Right lobe of liver (tissue), 6 donors: Measurements from ENCODE around the gene USP53. TPM values are rescaled to one million over a fixed set of nuclear protein-coding genes. Genes with fewer than 3 reads are reported as not detected.
A peak's percentile ranks its signal among the peaks of the same experiment; 100 is the strongest.

Source experiments
- ATAC-seq, 4 donors: fragments of 200-7000 bp; cut with Tn5 transposase; one replicate each; pipeline ENCODE4 v1.9.1; 2020; ENCODE audit warnings: mild to moderate bottlenecking in 4 of 4, moderate library complexity in 4 of 4
- DNase-seq, 3 donors: peaks; one replicate each; pipeline ENCODE4 v3.0.0-alpha.2; 2020
- H3K27ac ChIP-seq, 3 donors: fragments of 200-600 bp; one replicate each; pipeline ENCODE4 v1.8.0; 2022
- H3K27me3 ChIP-seq, 2 donors: fragments of 200-600 bp; one replicate each; pipeline ENCODE4 v1.8.0; 2022
- H3K36me3 ChIP-seq, 4 donors: fragments of 200-600 bp; sonication (generic) in 1 of 4; one replicate each; pipeline versions ENCODE4 v1.5.1 to v1.8.0; 2017 to 2022; ENCODE audit warnings: control low read depth in 1 of 4
- H3K4me1 ChIP-seq, 4 donors: fragments of 200-600 bp; sonication (generic) in 1 of 4; one replicate each; pipeline versions ENCODE4 v1.5.1 to v1.8.0; 2017 to 2022; ENCODE audit warnings: control low read depth in 1 of 4
- H3K4me3 ChIP-seq, 3 donors: fragments of 200-600 bp; one replicate each; pipeline ENCODE4 v1.8.0; 2022
- H3K9me3 ChIP-seq, 4 donors: fragments of 200-600 bp; sonication (generic) in 1 of 4; one replicate each; pipeline versions ENCODE4 v1.5.1 to v1.8.0; 2017 to 2022; ENCODE audit warnings: control low read depth in 1 of 4
- POLR2A ChIP-seq: fragments of 450-650 bp; IDR thresholded peaks from one replicate; pipeline ENCODE4 v1.6.1; 2017; ENCODE audit warnings: antibody characterized with exemption, mild to moderate bottlenecking
- WGBS: methylation state at CpG from one replicate; pipeline ENCODE4 v1.1.6; 2018; ENCODE audit warnings: low coverage, low lambda C conversion rate; ENCODE audit not compliant: insufficient coverage; ENCODE audit errors: missing lambda C conversion rate; 5-methylcytosine and 5-hydroxymethylcytosine counted together
- intact Hi-C, 2 donors: fragments of 100-400 bp; cut with DNase I; formaldehyde crosslinking; loops; one replicate each; pipeline versions ENCODE4 v1.11.2 to v1.14.1; 2022
- total RNA-seq, 6 experiments: library from RNA; depleted of rRNA in 2 of 6; stranded (reverse); fragments of >200 nt in 2 of 6; fragmentation: NEBNext Ultra II Directional in 3 of 6; extraction: Animal tissue kit (Norgen Biotek cat#: 25700) in 3 of 6; gene quantifications; one replicate each; pipeline versions ENCODE4 v1.1.0 to v1.2.4, GENCODE V29; 2016 to 2023
- TF ChIP-seq, protein P1 (sequence below), 4 donors: fragments of 200-600 bp in 3 of 4; fragments of 450-650 bp in 1 of 4; IDR thresholded peaks; one replicate each; pipeline versions ENCODE4 v1.5.1 to v1.8.0; 2016 to 2022; ENCODE audit warnings: antibody characterized with exemption in 4 of 4, mild to moderate bottlenecking in 2 of 4
- donor health status: DM: no; HTN: yes; CAD: no.
- donor health status: DM: no; HTN: no; CAD: no.
- donor health status: DM: no; HTN: no; CAD: no.
- donor health status: DM: no; HTN: yes; CAD: no.
- donor health status: DM: no; HTN: yes; CAD: no.

USP53 gene
- total RNA-seq, 6 experiments from 2014 or later = 6.4 to 12.5 (median 8.9) TPM

DNA sequence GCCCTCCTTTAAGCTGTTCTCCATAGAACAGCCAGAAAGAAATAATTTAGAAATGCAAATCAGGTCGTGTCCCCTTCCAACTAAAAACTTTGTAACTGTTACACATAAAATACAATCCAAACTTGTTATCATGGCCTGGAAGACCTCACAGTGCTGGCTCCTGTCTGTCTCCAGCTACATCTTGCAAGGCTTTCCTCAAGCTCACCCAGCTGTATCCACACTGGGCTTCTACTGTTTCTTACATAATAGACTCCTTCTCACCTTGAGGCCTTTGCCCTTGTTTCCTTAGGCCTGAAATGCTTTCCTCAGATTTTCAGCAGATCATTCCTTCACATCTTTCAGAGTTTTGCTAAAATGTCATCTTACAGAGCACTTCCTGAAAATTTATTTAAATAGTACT is 33.5 kb upstream of the USP53 start:
- no peaks in the 10 kb centered on the region for H3K36me3 ChIP-seq
- no peaks in the 10 kb centered on the region for H3K9me3 ChIP-seq
- H3K4me1 ChIP-seq = no peaks in the 10 kb centered on the region
- H3K4me3 ChIP-seq = no peak overlapping the region
- WGBS = 53% methylated on average over 1 of the region's 1 CpG
- no peak overlapping the region for H3K27ac ChIP-seq
- no peak for ATAC-seq
- intact Hi-C loops = no loop called here
- DNase-seq = no peak
- no peaks in the 10 kb centered on the region for H3K27me3 ChIP-seq
- TF ChIP-seq POLR2A = no peak
- TF ChIP-seq, protein P1, sequence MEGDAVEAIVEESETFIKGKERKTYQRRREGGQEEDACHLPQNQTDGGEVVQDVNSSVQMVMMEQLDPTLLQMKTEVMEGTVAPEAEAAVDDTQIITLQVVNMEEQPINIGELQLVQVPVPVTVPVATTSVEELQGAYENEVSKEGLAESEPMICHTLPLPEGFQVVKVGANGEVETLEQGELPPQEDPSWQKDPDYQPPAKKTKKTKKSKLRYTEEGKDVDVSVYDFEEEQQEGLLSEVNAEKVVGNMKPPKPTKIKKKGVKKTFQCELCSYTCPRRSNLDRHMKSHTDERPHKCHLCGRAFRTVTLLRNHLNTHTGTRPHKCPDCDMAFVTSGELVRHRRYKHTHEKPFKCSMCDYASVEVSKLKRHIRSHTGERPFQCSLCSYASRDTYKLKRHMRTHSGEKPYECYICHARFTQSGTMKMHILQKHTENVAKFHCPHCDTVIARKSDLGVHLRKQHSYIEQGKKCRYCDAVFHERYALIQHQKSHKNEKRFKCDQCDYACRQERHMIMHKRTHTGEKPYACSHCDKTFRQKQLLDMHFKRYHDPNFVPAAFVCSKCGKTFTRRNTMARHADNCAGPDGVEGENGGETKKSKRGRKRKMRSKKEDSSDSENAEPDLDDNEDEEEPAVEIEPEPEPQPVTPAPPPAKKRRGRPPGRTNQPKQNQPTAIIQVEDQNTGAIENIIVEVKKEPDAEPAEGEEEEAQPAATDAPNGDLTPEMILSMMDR (IDR thresholded peaks at IDR 0.05) = no peak

DNA sequence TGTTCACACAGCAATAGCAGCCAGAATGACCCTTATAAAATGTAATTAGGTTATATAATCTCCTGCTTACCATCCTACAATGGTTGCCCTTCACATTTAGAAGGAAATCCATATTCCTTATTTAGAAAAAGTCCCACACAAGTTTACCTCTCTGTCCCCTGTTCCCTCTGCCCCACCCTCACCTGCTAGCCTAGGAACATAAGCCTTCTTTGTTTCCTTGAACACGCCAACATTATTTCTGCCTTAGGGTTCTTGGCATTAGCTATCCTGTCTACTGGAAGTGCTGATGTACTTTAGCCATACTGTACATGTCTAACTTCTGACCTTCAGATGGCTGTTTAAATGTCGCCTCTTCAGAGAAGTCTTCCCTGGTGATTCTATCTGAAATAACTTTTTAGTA is 28.4 kb upstream of the USP53 start:
- Histone ChIP-seq H3K27me3 (no peaks in the 10 kb centered on the region), H3K4me3 (no peak overlapping the region), H3K4me1 (no peaks in the 10 kb centered on the region), H3K27ac (no peak overlapping the region), H3K36me3 (no peaks in the 10 kb centered on the region), H3K9me3 (no peaks in the 10 kb centered on the region)
- WGBS = 93% methylated on average over 2 of the region's 2 CpGs
- DNase-seq (no peak), ATAC-seq (no peak)
- TF ChIP-seq, protein P1 (IDR thresholded peaks at IDR 0.05) = no peak
- TF ChIP-seq POLR2A = no peak
- intact Hi-C loops = no loop called here

DNA sequence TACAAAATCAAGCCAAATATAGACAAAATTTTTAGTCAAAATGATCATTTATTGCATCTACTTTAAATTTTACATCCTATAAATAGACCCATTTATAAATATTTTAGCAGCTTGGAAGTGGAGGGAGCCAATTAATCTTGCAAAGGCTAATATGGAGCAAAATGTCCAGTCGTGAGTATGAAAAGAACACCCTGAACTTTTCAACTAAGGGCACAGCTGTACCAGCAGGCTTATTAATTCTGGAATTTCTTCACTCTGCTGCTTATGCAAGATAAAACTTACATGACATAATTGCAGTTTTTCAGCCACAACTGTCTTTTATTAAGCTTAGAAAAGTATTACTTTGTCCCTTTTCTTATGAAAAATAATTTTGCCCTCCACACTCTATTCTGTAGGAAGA is 22.9 kb upstream of the USP53 start:
- DNase-seq (no peak), ATAC-seq (peak in 1 of 4 donors; percentile 33)
- intact Hi-C loops = no loop called here
- Histone ChIP-seq H3K4me1 (no peaks in the 10 kb centered on the region), H3K4me3 (no peak overlapping the region), H3K27ac (no peak overlapping the region), H3K36me3 (no peaks in the 10 kb centered on the region), H3K27me3 (no peaks in the 10 kb centered on the region), H3K9me3 (no peaks in the 10 kb centered on the region)
- 40% methylated on average over 1 of the region's 1 CpG for WGBS
- TF ChIP-seq, protein P1 (IDR thresholded peaks at IDR 0.05) = no peak
- TF ChIP-seq POLR2A = no peak

DNA sequence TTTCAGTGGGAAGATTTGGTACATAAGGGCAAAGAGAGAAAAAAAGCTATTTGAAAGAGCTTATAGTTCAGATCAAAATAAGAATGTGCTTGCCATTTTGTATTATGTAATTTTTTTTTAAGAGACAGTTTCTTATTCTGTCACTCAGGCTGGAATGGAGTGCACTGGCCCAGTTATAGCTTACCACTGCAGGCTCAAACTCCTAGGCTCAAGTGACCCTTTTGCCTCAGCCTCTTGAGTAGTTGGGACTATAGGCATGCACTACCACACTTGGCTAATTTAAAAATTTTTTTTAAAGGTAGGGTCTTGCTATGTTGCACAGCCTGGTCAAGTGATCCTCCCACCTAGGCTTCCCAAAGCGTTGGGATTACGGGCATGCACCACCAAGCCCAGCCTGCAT is 22.2 kb upstream of the USP53 start:
- no peaks in the 10 kb centered on the region for H3K4me1 ChIP-seq
- H3K9me3 ChIP-seq = no peaks in the 10 kb centered on the region
- H3K27me3 ChIP-seq = no peaks in the 10 kb centered on the region
- WGBS = 100% methylated on average over 2 of the region's 2 CpGs
- TF ChIP-seq, protein P1 (IDR thresholded peaks at IDR 0.05) = no peak
- no peak for TF ChIP-seq POLR2A
- no peaks in the 10 kb centered on the region for H3K36me3 ChIP-seq
- H3K4me3 ChIP-seq = no peak overlapping the region
- intact Hi-C loops = no loop called here
- ATAC-seq (no peak), DNase-seq (no peak)
- no peak overlapping the region for H3K27ac ChIP-seq

DNA sequence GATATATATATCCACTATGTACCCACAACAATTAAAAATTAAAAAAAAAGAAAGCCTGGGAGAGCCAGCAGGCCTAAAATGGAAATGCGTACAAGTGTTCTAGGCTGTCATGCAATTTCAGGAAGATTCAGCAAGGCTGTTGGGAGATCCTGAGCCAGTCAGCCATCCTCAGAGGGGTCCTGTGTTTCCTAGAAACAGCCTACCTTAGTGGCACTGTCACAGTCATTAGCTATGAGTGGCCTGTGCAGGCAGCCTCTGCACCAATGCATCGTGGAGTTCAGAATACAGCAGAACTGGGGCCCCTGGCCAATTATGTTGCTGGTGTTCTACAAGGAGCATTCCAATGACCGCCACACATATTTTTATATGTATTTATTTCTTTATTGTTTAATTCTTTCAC is 21.0 kb upstream of the USP53 start:
- no peak for ATAC-seq

More for the DNA sequence above, 21.0 kb upstream of the USP53 start:
- TF ChIP-seq, protein P1 (IDR thresholded peaks at IDR 0.05) = no peak
- TF ChIP-seq POLR2A = no peak
- intact Hi-C loops = no loop called here
- no peaks in the 10 kb centered on the region for H3K36me3 ChIP-seq
- DNase-seq = no peak
- no peak overlapping the region for H3K4me3 ChIP-seq
- no peak overlapping the region for H3K27ac ChIP-seq
- H3K4me1 ChIP-seq = no peaks in the 10 kb centered on the region
- H3K27me3 ChIP-seq = no peaks in the 10 kb centered on the region
- 72% methylated on average over 2 of the region's 3 CpGs for WGBS
- no peaks in the 10 kb centered on the region for H3K9me3 ChIP-seq
